Nephron progenitor cell (in vitro differentiated cells): ENCODE data around the gene LRRC40.
A peak's percentile ranks its signal among the peaks of the same experiment; 100 is the strongest.

ENCODE experiments used
- DNase-seq: peaks from one replicate; pipeline ENCODE4 v3.0.0; 2021
- H3K27ac Mint-ChIP-seq: 2 replicates; pipeline ENCODE4 v1.8.0; 2021; ENCODE audit warnings: mild to moderate bottlenecking, moderate library complexity, mixed read lengths
- H3K27me3 Mint-ChIP-seq: 2 replicates; pipeline ENCODE4 v1.8.0; 2021; ENCODE audit warnings: mild to moderate bottlenecking, low read depth, mixed read lengths; ENCODE audit not compliant: poor library complexity
- H3K36me3 Mint-ChIP-seq: 2 replicates; pipeline ENCODE4 v1.8.0; 2021; ENCODE audit warnings: low read depth, mixed read lengths
- H3K4me1 Mint-ChIP-seq: 2 replicates; pipeline ENCODE4 v1.8.0; 2021; ENCODE audit warnings: mixed read lengths
- H3K4me3 Mint-ChIP-seq: 2 replicates; pipeline ENCODE4 v1.8.0; 2021; ENCODE audit warnings: mild to moderate bottlenecking, moderate library complexity, mixed read lengths
- H3K9me3 Mint-ChIP-seq: 2 replicates; pipeline ENCODE4 v1.8.0; 2021; ENCODE audit warnings: mild to moderate bottlenecking, moderate library complexity, mixed read lengths
- TF ChIP-seq, protein P1 (sequence below): fragments of 200-600 bp; sonication (generic); IDR thresholded peaks from 2 replicates; pipeline ENCODE4 v1.5.0; 2021; ENCODE audit warnings: antibody characterized with exemption

The LRRC40 gene

DNA sequence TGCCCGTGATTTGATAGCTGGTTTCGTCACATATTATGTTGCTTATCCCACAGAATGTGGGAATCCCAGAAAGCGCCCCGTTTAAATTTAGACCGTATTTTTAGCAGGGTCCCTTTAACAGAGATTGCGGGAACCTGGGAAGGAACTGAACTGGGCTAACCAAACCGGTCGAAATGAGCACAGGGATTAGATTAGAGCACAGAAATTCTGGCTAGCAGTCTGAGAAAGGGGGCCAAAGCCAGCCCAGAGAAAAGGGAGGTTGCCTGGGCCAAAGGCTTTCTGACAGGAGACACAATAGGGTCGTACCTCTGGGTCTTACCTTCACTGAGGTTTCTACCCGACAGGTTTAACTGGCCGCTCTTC lies 327 bp downstream of the LRRC40 start:
- H3K27me3 Mint-ChIP-seq, result peaks cover 6% of the 10 kb centered on the region
- H3K9me3 Mint-ChIP-seq, result no peaks in the 10 kb centered on the region
- H3K4me3 Mint-ChIP-seq, result peak overlapping the region; percentile 97
- H3K36me3 Mint-ChIP-seq, result peaks cover 20% of the 10 kb centered on the region
- H3K4me1 Mint-ChIP-seq, result peaks cover 30% of the 10 kb centered on the region
- TF ChIP-seq, protein P1, sequence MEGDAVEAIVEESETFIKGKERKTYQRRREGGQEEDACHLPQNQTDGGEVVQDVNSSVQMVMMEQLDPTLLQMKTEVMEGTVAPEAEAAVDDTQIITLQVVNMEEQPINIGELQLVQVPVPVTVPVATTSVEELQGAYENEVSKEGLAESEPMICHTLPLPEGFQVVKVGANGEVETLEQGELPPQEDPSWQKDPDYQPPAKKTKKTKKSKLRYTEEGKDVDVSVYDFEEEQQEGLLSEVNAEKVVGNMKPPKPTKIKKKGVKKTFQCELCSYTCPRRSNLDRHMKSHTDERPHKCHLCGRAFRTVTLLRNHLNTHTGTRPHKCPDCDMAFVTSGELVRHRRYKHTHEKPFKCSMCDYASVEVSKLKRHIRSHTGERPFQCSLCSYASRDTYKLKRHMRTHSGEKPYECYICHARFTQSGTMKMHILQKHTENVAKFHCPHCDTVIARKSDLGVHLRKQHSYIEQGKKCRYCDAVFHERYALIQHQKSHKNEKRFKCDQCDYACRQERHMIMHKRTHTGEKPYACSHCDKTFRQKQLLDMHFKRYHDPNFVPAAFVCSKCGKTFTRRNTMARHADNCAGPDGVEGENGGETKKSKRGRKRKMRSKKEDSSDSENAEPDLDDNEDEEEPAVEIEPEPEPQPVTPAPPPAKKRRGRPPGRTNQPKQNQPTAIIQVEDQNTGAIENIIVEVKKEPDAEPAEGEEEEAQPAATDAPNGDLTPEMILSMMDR, result no peak
- DNase-seq, result no peak
- H3K27ac Mint-ChIP-seq, result peak overlapping the region; percentile 100

DNA sequence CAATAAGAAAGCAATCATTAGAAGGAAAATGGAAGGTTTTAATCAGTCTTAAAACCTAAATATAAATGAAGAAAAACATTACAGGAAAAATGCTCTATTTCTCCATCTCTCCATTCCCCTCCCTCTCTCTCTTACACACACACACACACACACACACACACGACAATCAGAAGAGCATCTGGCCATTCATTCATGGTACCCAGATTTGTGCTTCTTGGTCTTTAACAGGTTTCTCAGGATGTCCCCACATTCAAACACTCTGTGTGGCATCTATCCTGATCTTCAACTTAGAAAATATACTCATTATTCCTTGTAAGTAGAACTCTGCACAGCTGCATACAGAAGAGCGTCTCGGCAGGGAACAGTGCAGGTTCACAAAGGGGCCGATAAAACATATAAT lies 779 bp downstream of the LRRC40 start:
- peak overlapping the region; percentile 97 for H3K4me3 Mint-ChIP-seq
- peaks cover 30% of the 10 kb centered on the region for H3K4me1 Mint-ChIP-seq
- peaks cover 20% of the 10 kb centered on the region for H3K36me3 Mint-ChIP-seq
- peak overlapping the region; percentile 100 for H3K27ac Mint-ChIP-seq
- H3K27me3 Mint-ChIP-seq, result peaks cover 7% of the 10 kb centered on the region
- no peak for DNase-seq
- H3K9me3 Mint-ChIP-seq, result no peaks in the 10 kb centered on the region
- TF ChIP-seq, protein P1, result no peak

DNA sequence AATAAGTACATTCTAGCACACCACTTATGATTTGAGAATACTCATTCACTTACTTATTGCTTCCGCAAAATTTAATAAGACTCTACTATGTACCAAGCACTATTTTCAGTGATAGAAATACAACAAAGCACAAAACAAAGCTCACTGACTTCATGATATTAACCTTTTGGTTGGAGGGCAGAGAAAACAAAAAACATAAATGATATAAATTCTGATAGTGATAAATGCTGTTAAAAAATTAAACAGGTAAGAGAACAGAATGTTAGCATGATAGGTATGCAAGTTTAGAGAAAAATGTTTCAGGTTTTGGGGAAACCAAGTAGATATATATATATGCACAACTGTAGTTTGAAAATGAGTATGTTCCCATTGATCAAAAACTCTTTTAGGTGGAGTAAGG lies 1.2 kb downstream of the LRRC40 start:
- Mint-ChIP-seq H3K4me3 (peak overlapping the region; percentile 97), H3K36me3 (peaks cover 21% of the 10 kb centered on the region), H3K27ac (no peak overlapping the region), H3K9me3 (no peaks in the 10 kb centered on the region), H3K27me3 (peaks cover 7% of the 10 kb centered on the region), H3K4me1 (peaks cover 30% of the 10 kb centered on the region)
- no peak for DNase-seq
- TF ChIP-seq, protein P1, result no peak

DNA sequence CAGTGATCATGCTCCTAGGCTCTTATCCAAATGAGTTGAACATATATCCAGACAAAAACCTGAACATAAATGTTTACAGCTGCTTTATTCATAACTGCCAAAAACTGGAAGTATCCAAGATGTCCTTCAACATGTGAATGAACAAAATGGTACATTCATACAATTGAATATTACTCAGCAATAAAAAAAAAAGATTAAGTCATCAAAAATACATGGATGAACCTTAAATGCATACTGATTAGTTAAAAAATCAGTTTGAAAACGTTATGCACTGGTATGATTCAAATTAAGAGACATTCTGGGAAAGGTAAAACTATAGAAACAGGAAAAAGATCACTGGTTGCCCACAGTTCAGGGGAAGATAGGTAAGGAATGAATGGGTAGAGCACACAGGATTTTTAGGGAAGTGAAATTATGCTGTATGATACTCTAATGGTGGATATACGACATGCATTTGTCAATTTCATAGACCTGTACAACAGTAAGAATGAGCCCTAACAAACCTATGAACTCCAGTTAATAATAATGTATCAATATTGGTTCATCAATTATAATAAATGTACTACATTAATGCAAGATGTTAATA lies 3.1 kb downstream of the LRRC40 start:
- TF ChIP-seq, protein P1, result no peak
- peaks cover 23% of the 10 kb centered on the region for H3K4me1 Mint-ChIP-seq
- no peak overlapping the region for H3K4me3 Mint-ChIP-seq
- peaks cover 7% of the 10 kb centered on the region for H3K27me3 Mint-ChIP-seq
- H3K9me3 Mint-ChIP-seq, result no peaks in the 10 kb centered on the region
- no peak overlapping the region for H3K27ac Mint-ChIP-seq
- DNase-seq, result no peak
- H3K36me3 Mint-ChIP-seq, result peaks cover 15% of the 10 kb centered on the region

DNA sequence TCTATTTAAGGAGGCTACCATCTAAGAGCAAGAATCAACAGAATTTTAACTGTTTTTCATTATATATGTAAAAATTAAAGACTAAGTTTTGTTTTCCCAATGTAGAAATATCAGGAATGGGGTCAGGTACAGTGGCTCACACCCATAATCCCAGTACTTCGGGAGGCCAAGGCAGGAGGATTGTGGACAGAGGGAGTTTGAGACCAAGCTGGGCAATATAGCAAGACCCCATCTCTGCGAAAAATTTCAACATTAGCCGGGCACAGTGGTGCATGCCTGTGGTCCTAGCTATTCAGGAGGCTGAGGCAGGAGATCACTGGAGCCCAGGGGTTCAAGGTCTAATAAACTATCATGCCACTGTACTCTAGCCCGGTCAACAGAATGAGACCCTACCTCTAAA lies 5.3 kb downstream of the LRRC40 start:
- Mint-ChIP-seq H3K4me1 (peaks cover 20% of the 10 kb centered on the region), H3K36me3 (peaks cover 15% of the 10 kb centered on the region), H3K27ac (no peak overlapping the region), H3K27me3 (peaks cover 7% of the 10 kb centered on the region), H3K4me3 (no peak overlapping the region), H3K9me3 (no peaks in the 10 kb centered on the region)
- TF ChIP-seq, protein P1, result no peak
- DNase-seq, result no peak

DNA sequence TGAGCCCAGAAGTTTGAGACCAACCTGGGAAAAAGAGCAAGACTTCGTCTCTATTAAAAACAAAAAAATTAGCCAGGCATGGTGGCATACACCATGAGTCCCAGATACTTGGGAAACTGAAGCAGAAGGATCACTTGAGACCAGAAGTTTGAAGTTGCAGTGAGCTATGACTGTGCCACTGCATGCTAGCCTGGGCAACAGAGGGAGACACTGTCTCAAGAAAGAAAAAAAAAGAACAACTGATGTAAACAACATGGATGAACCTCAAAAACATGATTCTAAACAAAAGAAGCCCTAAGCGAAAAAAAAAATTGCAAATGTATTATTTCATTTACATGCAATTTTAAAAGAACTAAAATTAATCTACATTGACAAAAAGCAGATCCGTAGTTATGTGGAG lies 9.0 kb downstream of the LRRC40 start:
- no peak overlapping the region for H3K4me3 Mint-ChIP-seq
- no peak for DNase-seq
- no peaks in the 10 kb centered on the region for H3K4me1 Mint-ChIP-seq
- H3K36me3 Mint-ChIP-seq, result peaks cover 15% of the 10 kb centered on the region
- H3K27ac Mint-ChIP-seq, result peak overlapping the region; percentile 77
- H3K9me3 Mint-ChIP-seq, result no peaks in the 10 kb centered on the region
- H3K27me3 Mint-ChIP-seq, result peaks cover 7% of the 10 kb centered on the region
- TF ChIP-seq, protein P1, result no peak
